Neural crest cell (in vitro differentiated cells): ENCODE measurements around the gene CBX2. TPM values are rescaled to one million over a fixed set of nuclear protein-coding genes. Genes with fewer than 3 reads are reported as not detected.

Experiments used
- DNase-seq: peaks from one replicate; pipeline ENCODE4 v3.0.0; 2021; ENCODE audit warnings: low read depth, mixed read lengths, low spot score
- H3K27ac Mint-ChIP-seq: one replicate; pipeline ENCODE4 v1.8.0; 2021; ENCODE audit warnings: mild to moderate bottlenecking, mixed read lengths; ENCODE audit not compliant: unreplicated experiment
- H3K27me3 Mint-ChIP-seq: 2 replicates; pipeline ENCODE4 v1.8.0; 2021; ENCODE audit warnings: low read depth, mild to moderate bottlenecking, mixed read lengths
- H3K36me3 Mint-ChIP-seq: 2 replicates; pipeline ENCODE4 v1.8.0; 2021; ENCODE audit warnings: low read depth, mild to moderate bottlenecking, mixed read lengths
- H3K4me1 Mint-ChIP-seq: 2 replicates; pipeline ENCODE4 v1.8.0; 2021; ENCODE audit warnings: mixed read lengths
- H3K4me3 Mint-ChIP-seq: one replicate; pipeline ENCODE4 v1.8.0; 2021; ENCODE audit warnings: mild to moderate bottlenecking, mixed read lengths
- H3K9me3 Mint-ChIP-seq: 2 replicates; pipeline ENCODE4 v1.8.0; 2021; ENCODE audit warnings: mixed read lengths
- total RNA-seq: library from RNA; stranded (reverse); gene quantifications from 2 replicates; pipeline ENCODE4 v1.2.1, GENCODE V29; 2021
- TF ChIP-seq, protein P1 (sequence below): fragments of 200-600 bp; sonication (generic); conservative IDR thresholded peaks from 2 replicates; pipeline ENCODE4 v1.5.0; 2021; ENCODE audit warnings: antibody characterized with exemption, mild to moderate bottlenecking

The CBX2 gene
- total RNA-seq, 1 donor from 2014 or later: 101 TPM

DNA sequence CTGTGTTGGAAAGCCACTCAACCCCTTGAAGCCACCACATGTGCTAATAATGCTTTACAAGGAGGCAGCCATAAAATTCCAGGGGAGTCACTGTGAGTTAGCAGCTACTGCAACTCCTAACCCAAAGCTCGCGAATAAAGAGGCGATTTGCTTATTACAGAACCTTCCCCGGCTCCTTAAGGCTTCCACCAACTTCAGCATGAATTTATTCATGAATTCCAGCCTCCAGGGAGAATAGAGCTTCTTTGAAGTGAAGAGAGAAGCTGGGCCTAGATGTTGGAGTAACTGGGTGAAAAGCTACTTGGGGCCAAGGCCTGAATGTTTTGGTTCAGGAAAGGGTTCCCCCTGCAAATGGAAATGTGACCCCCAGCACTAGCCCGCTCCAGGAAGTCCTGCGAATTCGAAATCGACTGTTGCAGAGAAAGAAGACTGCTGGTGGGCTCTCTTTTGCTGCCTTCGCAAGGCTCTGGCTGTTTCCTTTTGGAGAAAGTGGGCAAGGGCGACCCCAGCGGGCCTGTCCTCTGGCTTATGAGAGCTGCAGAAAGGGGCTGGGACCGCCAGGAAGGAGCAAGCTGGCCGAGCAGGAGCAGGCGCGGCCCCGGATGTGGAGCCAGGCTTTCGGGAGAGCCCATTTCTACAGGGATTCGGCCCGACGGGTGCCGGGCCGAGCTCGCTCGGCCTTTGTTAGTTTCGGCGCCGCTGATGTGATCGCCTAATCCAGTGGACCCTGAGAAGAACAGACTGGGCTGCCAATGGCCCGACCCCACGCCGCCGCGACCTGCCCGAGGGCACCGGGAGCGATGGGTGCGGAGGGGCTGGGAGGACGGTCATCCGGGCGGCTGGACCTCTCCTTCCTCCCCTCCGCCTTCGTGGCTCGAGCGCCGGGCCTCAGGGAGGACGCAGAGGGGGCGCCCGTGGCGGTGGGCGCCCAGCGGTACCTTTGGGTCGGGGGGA lies 11.3 kb downstream of the CBX2 start:
- H3K9me3 Mint-ChIP-seq: no peaks in the 10 kb centered on the region
- peaks cover 74% of the 10 kb centered on the region for H3K27me3 Mint-ChIP-seq
- H3K4me1 Mint-ChIP-seq: peaks cover 31% of the 10 kb centered on the region
- TF ChIP-seq, protein P1, sequence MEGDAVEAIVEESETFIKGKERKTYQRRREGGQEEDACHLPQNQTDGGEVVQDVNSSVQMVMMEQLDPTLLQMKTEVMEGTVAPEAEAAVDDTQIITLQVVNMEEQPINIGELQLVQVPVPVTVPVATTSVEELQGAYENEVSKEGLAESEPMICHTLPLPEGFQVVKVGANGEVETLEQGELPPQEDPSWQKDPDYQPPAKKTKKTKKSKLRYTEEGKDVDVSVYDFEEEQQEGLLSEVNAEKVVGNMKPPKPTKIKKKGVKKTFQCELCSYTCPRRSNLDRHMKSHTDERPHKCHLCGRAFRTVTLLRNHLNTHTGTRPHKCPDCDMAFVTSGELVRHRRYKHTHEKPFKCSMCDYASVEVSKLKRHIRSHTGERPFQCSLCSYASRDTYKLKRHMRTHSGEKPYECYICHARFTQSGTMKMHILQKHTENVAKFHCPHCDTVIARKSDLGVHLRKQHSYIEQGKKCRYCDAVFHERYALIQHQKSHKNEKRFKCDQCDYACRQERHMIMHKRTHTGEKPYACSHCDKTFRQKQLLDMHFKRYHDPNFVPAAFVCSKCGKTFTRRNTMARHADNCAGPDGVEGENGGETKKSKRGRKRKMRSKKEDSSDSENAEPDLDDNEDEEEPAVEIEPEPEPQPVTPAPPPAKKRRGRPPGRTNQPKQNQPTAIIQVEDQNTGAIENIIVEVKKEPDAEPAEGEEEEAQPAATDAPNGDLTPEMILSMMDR: no peak
- no peak overlapping the region for H3K27ac Mint-ChIP-seq
- DNase-seq: no peak
- peak overlapping the region; percentile 88 for H3K4me3 Mint-ChIP-seq
- peaks cover 3% of the 10 kb centered on the region for H3K36me3 Mint-ChIP-seq

DNA sequence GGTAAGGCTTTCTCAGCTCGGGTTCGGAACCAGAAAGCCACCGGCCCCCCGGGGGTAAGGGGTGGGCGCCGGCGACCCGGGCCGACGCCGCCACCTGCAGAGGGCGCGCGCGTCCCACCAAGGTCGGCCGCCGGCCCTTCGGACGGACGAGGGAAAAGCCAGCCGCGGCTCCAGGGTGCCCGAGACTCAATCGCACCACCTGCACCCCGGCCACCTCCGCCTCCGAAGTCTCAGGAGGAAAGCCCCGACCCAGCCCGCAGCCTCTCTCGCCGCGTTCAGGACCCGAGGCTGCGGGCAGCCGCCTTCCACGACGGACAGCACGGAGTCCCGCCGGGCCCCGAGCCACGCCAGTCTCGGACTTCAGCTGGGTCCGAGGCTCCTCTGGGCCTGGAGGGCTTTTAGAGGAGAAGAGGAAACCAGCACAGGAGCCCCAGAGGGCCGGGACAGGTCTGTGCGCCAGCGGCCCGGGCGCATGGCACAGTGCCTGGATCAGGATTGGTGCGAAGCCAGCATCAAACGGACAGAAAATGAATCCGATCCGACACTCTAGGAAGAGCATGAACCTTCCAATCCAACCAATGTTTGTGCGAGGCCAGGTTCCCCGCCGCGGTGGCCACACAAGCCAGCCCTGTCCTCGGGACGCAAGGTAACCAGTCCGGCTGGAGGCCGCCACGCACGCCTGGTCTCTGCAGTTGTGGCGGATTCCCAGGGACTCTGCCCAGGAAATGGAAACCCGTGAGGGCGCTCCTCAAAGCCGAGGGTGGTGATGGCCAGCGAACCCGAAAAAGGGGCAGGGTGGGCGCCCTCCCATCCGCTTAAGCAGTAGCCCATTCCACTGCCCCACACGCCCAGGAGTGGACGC lies 12.2 kb downstream of the CBX2 start:
- Mint-ChIP-seq H3K27ac (no peak overlapping the region), H3K4me1 (peaks cover 31% of the 10 kb centered on the region), H3K4me3 (peak overlapping the region; percentile 27), H3K36me3 (peaks cover 3% of the 10 kb centered on the region), H3K27me3 (peaks cover 78% of the 10 kb centered on the region), H3K9me3 (no peaks in the 10 kb centered on the region)
- peak; percentile 55 for DNase-seq
- TF ChIP-seq, protein P1: peak; percentile 79

DNA sequence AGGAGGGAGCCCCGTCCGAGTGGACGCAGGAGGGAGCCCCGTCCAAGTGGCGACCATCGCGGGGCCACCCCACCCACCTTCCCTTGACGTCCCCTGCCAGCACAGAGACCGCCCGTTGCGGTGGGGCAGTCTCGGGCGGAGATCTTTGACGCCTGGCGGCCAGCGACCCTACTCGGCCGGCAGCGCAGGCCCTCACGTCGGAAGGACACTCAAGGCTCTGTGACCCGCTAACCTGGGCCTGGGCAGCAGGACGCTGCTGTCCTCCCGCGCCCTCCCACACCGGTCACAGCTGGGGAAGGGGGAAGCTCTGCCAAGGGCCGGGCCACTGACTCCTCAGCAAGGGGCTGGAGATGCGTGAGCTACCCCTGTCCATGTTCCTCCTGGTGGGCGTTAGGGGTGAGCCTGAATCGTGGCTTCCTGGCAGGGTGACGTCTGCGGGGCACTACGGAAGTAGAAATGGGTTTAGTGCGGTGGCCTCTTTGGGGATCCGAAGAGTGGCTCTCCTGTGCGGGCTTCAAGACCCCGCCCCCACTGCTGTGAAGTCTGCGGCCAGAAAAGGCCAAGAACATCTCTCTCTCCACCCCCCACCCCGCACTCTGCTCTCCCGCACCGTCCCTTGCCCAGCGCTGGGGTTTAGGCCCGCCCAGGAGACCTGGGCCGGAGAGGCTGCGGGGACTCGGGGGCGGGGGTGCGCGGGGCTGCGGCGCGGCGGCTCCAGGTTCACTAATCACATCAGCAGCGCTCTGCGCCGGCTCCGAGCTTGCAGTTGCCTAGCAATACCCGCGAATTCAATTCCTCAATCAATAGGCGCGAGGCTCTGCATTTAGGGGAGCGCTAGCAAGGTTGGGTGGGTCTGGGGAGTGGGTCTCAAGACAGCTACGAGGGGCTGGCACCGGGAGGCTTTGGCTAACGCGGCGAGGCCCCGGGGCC lies 13.1 kb downstream of the CBX2 start:
- H3K36me3 Mint-ChIP-seq: peaks cover 3% of the 10 kb centered on the region
- TF ChIP-seq, protein P1: no peak
- peaks cover 83% of the 10 kb centered on the region for H3K27me3 Mint-ChIP-seq
- H3K4me1 Mint-ChIP-seq: peaks cover 36% of the 10 kb centered on the region
- peak overlapping the region; percentile 64 for H3K4me3 Mint-ChIP-seq
- no peak overlapping the region for H3K27ac Mint-ChIP-seq
- no peak for DNase-seq
- no peaks in the 10 kb centered on the region for H3K9me3 Mint-ChIP-seq

DNA sequence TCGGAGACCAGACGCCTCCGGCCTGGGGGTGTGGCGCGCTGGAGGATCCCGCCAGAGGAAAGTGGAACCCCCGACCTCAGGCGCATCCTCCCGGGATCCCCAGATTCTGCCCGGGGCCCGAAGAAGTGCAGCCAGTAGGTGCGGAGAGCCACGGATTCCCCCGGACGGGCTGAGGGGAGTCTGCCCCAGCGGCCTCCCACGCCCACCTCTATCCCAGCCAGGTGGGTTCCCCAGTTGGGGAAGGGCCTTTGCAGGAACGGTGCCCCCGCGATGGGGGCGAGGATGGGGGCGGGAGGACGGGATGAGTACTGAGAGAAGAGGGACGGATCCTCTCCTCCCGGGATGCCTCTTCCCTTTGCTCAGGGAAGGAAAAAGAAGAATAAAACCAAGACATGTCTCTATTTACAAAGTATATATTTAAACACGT lies 13.8 kb downstream of the CBX2 start:
- Mint-ChIP-seq H3K4me3 (peak overlapping the region; percentile 34), H3K27me3 (peaks cover 85% of the 10 kb centered on the region), H3K36me3 (peaks cover 3% of the 10 kb centered on the region), H3K4me1 (peaks cover 41% of the 10 kb centered on the region), H3K27ac (no peak overlapping the region), H3K9me3 (no peaks in the 10 kb centered on the region)
- TF ChIP-seq, protein P1: no peak
- no peak for DNase-seq
